ENCODE results near the gene PTPRN2. TPM values are rescaled to one million over a fixed set of nuclear protein-coding genes. Genes with fewer than 3 reads are reported as not detected.

The PTPRN2 gene
- total and polyA plus RNA-seq, 2 of the 8 experiments (the other 6 are each of a cell fraction or from before 2014, with no cell fraction given), result 2.6 to 4.5 TPM

- no peak for TF ChIP-seq CBX8 (IDR thresholded peaks at IDR 0.05; ENCODE audit: borderline replicate concordance, low read depth, low read length)
- no peak for TF ChIP-seq SIX5 (IDR thresholded peaks at IDR 0.05; ENCODE audit: low read depth, low read length)
- no peak for TF ChIP-seq FOSL1 (IDR thresholded peaks at IDR 0.05; ENCODE audit: insufficient read depth, low read depth, low read length)
- TF ChIP-seq SIRT6 (IDR thresholded peaks at IDR 0.05; ENCODE audit: low read length), result no peak
- no peak for TF ChIP-seq CHD7 (IDR thresholded peaks at IDR 0.05; ENCODE audit: insufficient replicate concordance, low read length)
- no peak for TF ChIP-seq ATF3 (IDR thresholded peaks at IDR 0.05; ENCODE audit: insufficient read depth, low read depth, low read length)
- no peak for TF ChIP-seq CEBPB (IDR thresholded peaks at IDR 0.05; ENCODE audit: low read depth, low read length)
- no peak for TF ChIP-seq POLR2AphosphoS5 (IDR thresholded peaks at IDR 0.05; ENCODE audit: low read depth, low read length)
Observed at GRCh38 chr7:157983502-157984422, 603.9 kb downstream of the PTPRN2 start (continued).

Measured in H1 (cell line).